Mesenteric fat pad (tissue), 1 donor: Measurements from ENCODE around the gene ZBTB11. TPM values are rescaled to one million over a fixed set of nuclear protein-coding genes. Genes with fewer than 3 reads are reported as not detected.
"Not testable (repeated sequence)": the region's sequence is repeated elsewhere in the genome, so short reads cannot be mapped to it uniquely, and the experiment has no call there.

ENCODE experiments used
- DNase-seq: peaks from one replicate; pipeline ENCODE4 v3.0.0-alpha.2; 2020; ENCODE audit warnings: low spot score
- total RNA-seq: library from RNA; stranded (reverse); fragmentation: NEBNext Ultra II Directional; extraction: Animal tissue kit (Norgen Biotek cat#: 25700); gene quantifications from one replicate; pipeline ENCODE4 v1.2.1, GENCODE V29; 2021
- donor health status: DM: yes; HTN: yes; CAD: no.

ZBTB11 gene
- total RNA-seq, 1 donor from 2014 or later, result 15.1 TPM

DNA sequence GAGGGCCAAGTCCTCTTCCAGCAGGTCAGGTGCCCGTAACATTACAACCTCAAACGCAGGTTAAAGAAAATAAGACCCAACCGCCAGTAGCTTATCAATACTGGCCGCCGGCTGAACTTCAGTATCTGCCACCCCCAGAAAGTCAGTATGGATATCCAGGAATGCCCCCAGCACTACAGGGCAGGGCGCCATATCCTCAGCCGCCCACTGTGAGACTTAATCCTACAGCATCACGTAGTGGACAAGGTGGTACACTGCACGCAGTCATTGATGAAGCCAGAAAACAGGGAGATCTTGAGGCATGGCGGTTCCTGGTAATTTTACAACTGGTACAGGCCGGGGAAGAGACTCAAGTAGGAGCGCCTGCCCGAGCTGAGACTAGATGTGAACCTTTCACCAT, 16.6 kb upstream of the ZBTB11 start:
- DNase-seq, result not testable (repeated sequence)

DNA sequence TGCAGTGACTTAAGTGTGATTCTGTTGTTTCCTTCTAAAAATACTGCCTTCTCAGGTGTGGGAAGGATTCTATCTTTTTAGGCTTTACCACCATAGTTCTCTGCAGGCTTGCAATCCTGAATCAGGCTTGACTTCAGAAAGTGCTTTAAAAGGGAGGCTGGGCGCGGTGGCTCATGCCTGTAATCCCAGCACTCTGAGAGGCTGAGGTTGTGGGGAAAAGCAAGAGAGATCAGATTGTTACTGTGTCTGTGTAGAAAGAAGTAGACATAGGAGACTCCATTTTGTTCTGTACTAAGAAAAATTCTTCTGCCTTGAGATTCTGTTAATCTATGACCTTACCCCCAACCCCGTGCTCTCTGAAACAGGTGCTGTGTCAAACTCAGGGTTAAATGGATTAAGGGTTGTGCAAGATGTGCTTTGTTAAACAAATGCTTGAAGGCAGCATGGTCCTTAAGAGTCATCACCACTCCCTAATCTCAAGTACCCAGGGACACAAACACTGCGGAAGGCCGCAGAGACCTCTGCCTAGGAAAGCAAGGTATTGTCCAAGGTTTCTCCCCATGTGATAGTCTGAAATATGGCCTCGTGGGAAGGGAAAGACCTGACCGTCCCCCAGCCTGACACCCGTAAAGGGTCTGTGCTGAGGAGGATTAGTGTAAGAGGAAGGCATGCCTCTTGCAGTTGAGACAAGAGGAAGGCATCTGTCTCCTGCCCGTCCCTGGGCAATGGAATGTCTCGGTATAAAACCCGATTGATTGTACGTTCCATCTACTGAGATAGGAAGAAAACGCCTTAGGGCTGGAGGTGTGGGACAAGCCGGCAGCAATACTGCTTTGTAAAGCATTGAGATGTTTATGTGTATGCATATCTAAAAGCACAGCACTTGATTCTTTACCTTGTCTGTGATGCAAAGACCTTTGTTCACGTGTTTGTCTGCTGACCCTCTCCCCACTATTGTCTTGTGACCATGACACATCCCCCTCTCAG, 15.0 kb upstream of the ZBTB11 start:
- DNase-seq, result not testable (repeated sequence)

DNA sequence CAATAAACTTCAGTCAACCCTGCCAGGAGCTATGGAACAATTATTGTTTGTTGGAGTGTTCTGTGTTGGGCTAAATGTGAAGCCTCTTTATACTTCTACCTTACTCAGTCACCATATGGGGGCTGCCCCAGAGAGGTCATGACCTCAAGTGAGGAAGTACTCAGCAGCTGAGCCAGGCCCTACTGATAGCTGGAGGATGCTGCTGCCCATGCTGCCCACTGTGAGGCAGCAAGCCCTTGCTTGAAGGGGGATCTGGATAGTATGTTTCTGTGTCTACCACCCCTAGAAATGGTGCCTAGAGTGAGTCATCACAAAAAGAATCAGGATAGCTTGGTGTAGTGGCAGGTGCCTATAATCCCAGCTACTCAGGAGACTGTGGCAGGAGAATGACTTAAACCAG, 14.0 kb upstream of the ZBTB11 start:
- DNase-seq, result no peak

DNA sequence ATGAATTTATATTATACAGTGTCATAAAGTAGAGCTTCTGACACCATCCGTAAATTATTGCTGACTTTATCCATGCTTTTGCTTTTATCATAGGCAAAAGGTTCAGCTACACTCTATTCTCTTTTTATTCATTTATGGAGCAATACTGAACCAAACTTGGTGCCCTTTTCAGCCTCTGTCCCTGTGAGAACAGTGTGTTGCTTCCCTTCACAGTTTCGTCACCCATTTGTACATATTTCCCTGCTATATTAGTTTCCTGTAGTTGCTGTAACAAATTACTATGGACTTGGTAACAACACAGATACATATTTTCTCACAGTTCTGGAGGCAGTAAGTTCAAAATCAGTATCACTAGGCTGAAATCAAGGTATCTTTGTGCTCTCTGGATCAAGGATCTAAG, 12.4 kb upstream of the ZBTB11 start:
- no peak for DNase-seq

DNA sequence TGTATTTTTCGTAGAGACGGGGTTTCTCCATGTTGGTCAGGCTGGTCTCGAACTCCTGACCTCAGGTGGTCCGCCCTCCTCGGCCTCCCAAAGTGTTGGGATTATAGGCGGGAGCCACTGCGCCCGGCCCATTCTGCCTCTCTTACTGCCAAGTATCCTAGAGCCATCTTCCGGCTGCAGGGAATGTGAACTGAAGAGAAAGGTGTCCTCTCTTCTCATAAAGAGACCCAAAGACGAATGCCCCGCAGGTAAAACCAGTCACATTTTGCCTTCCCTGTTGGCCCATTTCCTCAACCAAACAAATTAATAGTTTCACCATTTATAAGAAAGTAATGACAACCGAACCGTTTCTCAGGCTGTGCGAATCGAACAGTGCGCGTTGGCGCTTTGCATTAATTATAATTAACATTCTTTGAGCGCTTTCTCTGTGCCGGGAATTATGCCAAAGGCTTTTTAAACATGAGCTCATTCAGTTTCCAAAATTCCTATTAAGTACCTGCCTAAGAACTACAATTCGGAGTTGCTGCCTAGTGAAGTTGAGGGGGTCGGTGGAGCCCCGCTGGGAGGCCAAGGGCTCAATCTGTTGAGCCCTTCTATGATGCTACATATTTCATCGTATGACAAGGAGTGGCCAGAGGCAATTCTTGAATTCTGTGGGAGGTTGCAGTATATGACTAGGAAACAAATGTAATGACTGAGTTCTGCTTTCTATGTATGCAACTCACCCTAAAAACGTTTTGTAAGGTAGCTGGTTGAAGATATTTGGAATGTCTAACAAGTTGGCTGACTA, 10.4 kb upstream of the ZBTB11 start:
- DNase-seq, result no peak

DNA sequence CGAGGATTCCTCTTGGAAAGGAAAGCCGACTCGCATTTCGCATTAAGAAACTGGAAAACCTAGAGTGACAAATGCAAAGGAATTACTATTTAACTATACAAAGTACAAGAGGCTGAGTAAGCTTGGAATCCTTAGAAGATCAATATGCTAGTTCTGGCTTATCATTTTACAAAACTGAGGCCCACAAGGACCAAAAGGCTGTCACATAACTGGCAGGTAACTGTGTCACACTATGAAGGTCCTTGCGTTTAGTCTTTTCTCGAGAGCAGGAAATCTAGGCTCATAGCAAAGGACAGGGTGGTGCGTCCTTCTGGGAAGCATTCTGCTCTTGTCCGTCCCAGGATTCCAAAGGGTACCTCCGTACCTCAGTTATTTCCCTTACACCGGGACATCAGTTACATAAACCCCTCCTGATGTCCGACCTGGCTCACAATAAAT, 9.0 kb upstream of the ZBTB11 start:
- no peak for DNase-seq

DNA sequence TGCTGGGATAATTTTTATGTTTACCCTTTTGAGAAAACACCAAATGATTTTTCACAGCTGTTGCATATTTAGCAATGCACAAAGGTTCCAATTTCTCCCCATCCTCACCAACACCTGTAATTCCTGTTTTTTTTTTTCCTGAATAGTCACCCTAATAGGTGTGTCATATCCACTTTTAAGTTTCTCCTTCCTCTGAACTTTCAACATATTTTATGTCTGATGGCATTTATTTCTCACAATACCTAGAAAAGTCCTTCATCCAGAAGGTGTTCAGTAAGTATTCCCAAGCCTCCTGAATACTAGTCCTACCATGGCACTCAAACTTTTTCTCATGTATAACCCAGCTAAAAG, 8.1 kb upstream of the ZBTB11 start:
- DNase-seq, result no peak

DNA sequence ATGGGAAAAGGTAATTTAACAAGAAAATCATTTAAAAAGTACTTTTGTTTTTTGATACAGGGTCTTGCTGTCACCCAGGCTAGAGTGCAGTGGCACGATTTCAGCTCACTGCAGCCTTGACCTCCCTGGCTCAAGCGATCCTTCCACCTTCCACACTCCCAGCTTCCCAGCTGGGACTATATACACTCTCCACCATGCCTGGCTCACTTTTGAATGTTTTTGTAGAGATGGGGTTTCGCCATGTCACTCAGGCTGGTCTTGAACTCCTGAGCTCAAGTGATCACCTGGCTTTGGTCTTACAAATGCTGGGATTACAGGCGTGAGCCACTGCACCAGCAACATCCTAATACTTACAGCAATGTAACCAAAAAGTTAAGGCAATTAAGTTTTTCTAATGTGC, 3.5 kb upstream of the ZBTB11 start:
- DNase-seq, result no peak

DNA sequence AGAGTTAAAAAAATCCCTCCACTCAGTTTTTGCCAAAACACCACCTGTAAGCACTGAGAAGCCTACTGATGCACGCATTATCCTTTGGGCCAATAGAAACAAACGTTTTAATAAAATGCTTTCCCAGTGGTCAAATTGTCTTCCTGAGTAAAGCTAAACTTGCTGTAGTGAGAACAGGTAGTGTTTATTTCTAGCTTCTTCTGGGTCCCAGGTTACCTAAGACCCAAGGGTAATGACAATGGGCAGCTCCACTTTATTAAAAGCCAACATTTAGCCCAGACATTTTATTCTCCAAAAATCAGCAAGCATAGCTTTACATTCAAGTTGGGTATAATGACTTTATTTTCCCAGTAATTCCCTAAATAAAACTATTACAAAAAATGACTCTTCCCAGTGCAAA, 1.9 kb upstream of the ZBTB11 start:
- DNase-seq, result not testable (repeated sequence)

DNA sequence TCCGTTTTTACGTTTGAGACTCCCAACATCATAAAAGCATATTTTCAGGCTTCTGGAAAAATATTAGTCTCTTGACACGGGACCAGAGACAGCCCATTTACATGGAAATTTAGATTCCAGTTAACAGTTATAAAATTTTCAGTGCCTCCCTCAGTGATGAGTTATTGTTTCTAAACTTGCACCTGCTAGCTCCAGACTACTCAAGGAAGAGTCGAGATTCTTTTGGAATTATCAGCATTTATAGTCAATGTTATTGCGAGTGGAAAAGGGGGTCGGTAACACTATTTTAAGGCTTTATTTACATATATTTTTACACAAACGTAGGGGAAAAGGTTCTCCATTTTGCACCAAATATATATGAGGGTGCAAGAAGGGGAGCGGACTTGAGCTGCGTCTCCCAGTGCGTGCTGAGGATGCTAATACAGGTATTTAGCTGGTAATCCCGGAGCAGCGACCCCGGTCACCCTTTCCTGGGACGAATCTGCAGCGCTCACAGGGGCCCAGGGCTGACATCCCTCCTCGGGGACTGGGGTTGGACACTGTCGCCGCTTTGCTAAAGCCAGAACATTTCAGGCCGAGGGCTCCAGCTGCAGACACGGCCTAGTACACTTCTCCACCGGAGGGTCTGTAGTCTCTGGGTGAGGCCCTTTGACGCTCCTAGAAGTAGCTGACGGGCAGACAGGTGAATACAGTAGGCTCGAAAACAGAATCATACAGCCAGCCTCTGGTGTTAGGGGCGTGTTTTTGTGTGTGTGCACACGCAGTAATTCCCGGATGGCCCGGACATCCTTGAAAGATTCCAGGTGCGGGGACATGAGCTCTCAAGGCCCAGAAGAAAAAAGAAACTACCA, 729 bp upstream of the ZBTB11 start:
- DNase-seq, result no peak

DNA sequence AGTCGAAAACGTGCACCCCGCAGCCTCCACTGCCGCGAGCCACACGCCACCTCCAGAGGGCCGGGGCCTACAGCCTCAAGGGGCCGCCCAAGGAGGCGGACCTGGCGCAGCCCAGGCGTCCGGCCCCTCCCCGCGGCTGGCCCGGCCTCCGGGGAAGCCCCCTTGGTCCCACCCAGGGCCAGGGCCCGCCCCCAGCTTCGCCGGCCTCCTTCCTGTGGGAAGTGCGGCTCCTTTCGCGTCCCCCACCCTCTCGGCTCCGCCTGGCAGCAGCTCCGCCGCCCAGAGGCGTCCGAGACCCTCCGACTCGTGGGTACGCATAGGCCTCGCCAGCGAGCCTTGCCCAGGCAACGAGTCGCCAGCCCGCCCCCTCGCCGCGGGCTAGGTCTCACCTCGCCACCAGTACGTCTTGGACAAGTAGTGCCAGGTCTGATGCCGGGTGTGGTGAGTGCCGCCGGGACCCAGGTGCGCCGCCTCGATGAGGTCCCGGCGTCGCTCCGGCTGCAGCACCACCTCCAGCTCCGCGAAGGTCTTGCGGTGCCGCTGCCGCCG, 642 bp downstream of the ZBTB11 start:
- DNase-seq, result peak; percentile 98

DNA sequence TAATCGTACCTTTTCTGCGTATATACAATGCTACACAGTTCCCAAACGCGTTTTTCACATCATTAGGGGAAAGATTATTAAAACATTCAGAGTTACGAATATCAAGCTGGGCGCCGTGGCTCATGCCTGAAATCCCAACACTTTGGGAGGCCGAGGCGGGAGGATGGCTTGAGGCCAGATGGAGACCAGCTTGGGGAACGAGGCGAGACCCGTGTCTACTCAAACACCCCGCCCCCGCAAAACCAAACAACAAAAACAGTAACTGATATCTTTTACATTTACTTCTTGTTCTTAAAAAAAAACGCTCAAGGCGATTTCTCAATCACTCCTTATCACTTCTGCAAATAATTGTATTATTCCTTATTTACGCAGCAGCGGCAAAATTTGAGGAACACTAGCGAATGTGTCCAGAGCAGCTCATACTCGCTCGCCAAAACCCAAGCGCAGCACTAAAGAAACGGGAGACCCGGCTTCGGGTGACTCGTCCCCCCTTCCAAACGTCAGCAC, 1.2 kb downstream of the ZBTB11 start:
- no peak for DNase-seq

DNA sequence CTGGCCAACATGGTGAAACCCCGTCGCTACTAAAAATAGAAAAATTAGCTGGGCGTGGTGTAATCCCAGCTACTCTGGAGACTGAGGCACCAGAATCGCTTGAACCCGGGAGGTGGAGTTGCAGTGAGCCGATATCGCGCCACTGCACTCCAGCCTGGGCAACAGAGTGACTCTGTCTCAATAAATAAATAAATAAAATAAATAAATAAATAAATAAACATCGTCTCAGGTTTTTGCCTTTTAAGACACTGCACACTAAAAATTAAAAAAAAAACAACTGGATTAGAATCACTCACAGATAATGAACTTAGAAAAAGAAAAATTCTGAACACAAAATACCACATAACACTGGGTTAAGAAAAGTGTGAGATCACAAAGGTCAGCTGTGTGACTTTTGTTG, 2.4 kb downstream of the ZBTB11 start:
- no peak for DNase-seq

DNA sequence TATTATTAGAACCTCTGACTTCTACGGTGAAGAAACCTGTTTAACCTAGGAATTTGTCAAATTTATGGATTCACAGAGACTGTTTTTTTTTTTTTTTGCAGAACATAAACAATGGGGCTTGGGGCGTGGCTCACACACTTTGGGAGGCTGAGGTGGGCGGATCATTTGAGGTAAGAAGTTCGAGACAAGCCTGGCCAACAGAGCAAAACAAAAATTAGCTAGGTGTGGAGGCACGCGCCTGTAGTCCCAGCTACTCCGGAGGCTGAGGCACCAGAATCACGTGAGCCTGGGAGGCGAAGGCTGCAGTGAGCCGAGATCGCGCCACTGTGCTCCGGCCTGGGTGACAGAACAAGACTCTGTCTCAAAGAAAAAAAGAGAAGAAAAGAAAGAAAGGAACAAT, 3.0 kb downstream of the ZBTB11 start:
- DNase-seq, result no peak

DNA sequence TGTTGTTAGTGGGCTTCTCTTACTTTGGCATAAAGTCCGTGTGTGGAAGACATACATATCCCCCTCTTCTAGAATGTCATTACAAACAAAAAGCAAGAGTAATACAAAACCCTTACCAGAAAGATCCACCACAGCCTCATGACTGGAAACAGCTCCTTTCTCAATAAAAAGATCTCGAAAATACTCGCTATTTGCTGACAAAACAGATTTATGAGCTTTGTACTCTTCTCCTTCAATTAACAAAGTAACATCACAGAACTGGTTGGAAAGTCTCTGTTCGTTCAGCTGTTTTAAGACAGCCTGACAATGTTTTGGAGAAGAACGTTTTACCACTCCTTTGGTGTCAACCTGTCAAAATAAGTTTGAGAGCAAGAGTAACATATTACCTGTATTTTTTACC, 5.9 kb downstream of the ZBTB11 start:
- DNase-seq, result no peak

DNA sequence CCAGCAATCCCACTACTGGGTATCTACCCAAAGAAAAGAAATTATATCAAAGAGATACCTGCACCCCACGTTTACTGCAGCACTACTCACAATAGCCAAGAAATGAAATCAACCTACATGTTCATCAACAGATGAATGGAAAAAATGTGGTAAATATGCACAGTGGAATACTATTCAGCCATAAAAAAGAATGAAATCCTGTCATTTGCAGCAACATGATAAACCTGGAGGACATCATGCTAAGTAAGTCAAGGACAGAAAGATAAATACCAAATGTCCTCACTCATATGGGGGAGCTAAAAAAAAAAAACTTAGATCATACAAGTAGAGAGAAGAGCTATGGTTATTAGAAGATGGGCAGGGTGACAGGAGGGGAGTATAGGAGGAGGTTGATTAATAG, 9.1 kb downstream of the ZBTB11 start:
- no peak for DNase-seq

DNA sequence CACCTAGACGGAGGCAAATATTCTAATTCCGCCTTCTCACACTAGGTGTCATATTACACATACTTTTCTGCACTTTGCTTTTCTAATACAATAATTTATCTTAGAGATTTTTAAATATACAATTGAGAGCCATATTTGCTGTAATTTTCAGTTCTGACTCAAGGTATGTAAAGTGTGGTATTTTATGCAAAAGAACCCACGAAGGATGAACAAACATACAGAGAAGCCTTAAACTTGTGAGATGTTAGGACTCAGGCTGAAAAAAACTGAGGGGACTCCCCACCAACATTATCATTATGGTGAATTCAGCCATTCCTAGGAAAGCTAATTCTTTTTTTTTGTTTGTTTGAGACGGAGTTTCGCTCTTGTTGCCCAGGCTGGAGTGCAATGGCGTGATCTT, 9.6 kb downstream of the ZBTB11 start:
- no peak for DNase-seq

DNA sequence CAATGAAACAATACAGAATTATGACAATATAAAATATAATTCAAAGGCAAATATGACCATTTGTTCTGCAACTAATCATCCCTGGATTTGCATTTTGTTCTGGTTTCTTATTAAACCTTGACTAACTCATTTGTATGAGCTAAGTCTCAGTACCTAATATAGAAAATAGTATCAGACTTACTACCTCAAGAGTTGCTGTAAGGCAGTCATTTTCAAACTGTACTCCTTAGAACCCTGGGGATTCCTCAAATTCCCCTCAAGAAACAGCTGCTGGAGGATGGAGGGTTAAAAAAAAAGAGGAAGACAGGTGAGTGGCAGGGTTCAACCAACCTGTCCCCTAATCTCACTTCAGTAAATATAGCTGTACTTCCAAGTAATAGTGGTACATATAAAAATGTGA, 11.1 kb downstream of the ZBTB11 start:
- DNase-seq, result no peak

DNA sequence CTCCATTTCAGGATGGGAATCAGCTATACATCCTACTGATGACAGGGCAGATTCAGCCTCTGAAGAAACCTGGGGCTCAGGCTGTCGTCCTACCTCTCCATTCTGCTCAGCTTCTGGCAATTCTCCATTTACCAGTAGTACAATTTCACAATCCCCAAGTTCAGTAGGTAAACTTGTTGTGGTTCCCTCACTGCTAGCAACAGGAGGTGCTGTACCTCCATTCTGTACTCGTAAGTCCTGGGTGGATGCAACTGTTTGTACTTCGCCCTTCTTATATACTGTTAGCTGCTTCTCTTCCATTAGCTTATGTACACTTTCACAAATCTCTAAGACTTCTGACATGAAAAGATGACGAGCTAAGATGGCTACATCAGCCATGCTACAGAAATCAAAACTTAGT, 11.6 kb downstream of the ZBTB11 start:
- DNase-seq, result no peak

DNA sequence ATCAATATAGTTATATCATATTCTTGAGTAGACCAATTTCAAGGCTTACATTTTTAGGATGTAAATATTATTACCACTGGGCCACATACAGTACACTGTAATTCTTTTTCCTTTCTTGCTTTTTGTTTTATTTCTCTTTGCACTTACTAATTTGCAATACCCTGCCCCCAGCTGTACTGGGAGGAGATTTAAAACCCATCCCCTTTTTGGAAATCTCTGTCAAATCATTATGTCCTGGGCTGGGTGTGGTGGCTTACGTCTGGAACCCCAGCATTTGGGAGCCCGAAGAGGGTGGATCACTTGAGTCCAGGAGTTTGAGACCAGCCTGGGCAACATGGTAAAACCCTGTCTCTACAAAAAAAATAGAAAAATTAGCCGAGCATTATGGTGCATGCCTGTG, 16.2 kb downstream of the ZBTB11 start:
- no peak for DNase-seq

DNA sequence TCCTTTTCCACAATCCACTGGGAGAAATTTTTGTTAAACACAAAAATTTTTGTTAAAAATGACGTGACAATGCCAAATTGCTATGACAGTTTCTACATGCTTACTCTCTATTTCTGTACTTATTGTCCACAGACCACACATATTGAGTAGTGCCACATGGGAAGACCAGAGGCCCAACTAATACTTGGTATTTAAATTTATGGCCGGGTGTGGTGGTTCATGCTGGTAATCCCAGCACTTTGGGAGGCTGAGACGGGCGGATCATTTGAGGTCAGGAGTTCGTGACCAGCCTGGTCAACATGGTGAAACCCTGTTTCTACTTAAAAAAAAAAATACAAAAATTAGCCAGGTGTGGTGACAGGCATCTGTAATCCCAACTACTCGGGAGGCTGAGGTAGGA, 20.3 kb downstream of the ZBTB11 start:
- no peak for DNase-seq
